C1 segment of cervical spinal cord (tissue), 14 donors: Measurements from ENCODE around the gene FAAP24.
A peak's percentile ranks its signal among the peaks of the same experiment; 100 is the strongest.
"Not testable (repeated sequence)": the region's sequence is repeated elsewhere in the genome, so short reads cannot be mapped to it uniquely, and the experiment has no call there.

Source experiments
- DNase-seq, 14 donors: peaks; one replicate each; lab custom pipeline; 2025; lab: John Stamatoyannopoulos, UW

FAAP24 gene

DNA sequence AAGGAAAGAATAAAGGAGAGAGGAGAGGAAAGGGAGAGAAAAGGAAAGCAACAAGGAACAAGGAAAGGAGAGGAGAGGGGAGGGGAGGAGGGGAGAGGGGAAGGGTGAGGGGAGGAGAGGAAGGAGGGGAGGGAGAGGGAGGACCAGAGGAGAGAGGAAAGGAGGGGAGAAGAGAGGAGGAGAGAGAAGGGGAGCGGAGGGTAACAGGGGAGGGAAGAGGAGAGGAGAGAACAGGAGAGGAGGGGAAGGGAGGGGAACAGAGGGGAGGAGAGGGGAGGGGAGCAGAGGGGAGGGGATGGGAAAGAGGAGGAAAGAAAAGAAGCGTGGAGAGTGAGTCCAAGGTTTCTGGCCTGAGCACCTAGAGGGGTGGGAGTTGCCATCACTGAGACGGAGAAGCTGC, 26.7 kb downstream of the FAAP24 start:
- no peak for DNase-seq

DNA sequence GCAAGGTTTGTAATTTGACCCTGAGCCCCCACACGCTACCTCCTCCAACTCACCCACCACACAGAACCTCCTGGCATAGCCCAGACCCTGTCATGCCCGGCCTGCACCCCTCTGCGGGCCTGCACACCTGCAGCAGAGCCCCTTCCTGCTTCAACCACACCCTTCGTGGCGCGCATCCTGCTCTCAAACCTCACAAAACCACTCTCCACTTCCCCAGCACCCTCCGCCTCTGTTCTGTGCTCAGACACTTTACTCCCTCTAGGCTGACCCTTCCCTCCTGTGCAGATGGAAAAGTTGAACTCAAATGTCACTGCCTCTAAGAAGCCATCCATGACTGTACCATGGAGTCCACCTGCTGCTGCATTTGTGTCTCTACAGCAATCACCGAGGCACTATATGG, 28.5 kb downstream of the FAAP24 start:
- no peak for DNase-seq

DNA sequence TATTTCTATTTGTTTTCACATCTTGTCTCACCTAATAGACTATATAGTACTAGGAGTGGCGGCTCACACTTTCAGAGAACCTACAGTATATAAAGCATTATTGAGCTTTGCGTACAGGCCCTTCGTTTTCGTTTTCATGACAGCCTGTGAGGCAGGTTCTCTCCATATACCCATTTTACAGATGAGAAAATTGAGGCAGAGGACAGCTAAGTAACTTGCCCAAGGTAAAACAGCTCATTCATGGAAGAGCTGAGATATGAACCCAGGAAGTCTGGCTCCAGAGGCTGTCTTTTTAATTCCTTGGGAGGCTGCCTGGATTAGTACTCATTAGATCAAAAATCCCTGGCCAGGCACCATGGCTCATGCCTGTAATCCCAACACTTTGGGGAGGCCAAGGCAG, 28.9 kb downstream of the FAAP24 start:
- DNase-seq, result no peak

DNA sequence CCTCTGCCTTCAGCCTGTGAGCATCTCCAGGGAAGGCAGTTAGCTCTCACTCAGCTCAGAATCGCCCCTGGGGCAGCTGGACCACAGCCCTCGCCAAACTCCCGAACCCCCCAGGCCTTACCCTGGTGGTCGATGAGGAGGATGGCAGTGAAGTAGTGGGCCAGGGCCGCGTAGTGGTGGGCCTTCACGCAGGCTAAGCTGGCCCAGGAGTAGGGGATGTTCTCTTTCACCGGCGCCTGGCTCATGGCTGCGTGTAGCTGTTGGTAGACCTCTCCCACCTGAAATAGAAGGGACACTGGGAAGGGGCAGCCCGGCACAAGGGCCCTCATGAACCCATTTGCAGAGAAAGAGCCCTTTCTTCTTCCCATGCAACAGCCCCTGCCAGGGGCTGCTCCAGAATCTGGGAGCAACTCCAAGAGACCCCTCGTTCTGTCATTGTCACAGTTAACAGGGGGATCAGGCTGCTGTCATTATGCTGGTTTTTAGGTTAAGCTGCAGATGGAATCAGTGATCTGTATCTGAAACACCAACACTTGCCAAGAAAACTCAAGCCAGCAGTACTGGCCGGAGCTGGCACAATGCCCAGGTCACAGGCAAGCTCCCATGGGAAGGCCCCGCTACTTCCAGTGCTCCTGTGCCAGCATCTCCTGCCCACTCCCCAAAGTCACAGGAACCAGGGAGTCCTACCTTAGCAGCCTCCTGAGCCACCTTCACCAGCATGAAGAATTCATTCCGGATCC, 30.3 kb downstream of the FAAP24 start:
- DNase-seq, result peak in 9 of 14 donors; percentile 0 to 62 (median 3)

DNA sequence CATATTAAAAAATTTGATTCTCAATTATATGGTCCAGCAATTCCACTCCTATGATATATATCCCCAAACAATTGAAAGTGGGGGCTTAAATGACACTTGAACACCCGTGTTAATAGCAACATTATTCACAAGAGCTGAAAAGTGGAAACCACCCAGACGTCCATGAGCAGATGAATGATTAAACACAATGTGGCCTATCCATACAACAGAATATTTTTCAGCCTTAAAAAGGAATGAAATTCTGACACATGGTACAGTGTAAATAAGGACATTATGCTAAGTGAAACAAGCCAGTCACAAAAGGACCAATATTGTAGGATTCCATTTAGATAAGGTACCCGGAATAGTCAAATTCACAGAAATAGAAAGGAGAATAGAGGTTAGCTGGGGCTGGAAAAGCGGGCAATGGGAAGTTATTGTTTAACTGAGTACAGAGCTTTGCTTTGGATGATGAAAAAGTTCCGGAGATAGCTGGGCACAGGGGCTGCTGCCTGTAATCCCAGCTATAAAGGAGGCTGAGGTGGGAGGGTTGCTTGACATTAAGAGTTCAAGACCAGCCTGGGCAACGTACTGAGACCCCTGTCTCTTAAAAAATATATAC, 31.5 kb downstream of the FAAP24 start:
- not testable (repeated sequence) for DNase-seq

DNA sequence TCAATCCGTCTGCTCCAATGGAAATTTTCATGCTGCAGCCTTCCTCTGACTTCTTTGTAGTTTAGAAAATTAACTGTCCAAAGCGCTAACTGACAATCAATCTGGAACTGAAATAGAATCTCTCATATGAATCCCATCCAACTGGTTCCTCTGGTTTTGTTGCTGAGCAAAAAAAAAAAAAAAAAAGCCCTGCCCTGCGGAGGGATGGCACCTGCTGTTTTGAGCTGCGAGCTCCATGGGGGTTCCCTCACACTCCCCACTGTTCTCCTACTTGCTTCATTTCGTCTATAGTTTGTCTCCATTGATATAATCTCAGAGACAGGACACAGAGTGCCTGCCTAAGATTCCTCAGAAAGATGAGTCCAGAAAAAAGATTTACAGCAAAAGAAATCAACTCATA, 33.4 kb downstream of the FAAP24 start:
- DNase-seq, result no peak

DNA sequence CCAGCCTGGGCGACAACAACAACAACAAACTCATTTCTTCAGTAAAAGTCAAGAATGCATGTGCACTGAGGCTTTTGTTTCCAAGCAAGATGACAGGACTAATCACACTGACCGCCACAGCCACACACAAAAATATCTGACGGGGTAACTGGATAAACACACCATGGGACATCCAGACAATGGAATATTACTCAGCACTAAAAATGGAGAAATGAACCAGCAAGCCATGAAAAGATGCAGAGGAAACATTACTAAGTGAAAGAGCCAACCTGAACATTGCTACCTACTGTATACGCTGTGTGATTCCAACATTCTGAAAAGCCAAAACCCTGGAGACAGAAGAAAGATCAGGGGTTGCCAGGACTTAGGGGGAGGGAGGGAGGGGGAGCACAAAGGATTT, 36.7 kb downstream of the FAAP24 start:
- no peak for DNase-seq

DNA sequence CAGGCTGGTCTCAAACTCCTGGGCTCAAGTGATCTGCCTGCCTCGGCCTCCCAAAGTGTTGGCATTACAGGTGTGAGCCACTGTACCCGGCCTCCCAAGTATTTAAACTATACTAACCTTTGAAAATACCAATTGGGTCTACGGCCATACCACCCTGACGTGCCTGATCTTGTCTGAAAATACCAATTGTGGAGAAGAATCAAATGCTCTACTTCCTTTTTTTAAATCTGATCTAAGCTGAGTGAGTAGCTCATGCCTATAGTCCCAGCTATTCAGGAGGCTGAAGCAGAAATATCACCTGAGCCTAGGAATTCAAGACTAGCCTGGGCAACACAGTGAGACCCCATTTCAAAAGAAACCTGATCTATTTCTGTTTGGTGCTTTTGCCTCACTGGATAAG, 38.8 kb downstream of the FAAP24 start:
- DNase-seq, result not testable (repeated sequence)

DNA sequence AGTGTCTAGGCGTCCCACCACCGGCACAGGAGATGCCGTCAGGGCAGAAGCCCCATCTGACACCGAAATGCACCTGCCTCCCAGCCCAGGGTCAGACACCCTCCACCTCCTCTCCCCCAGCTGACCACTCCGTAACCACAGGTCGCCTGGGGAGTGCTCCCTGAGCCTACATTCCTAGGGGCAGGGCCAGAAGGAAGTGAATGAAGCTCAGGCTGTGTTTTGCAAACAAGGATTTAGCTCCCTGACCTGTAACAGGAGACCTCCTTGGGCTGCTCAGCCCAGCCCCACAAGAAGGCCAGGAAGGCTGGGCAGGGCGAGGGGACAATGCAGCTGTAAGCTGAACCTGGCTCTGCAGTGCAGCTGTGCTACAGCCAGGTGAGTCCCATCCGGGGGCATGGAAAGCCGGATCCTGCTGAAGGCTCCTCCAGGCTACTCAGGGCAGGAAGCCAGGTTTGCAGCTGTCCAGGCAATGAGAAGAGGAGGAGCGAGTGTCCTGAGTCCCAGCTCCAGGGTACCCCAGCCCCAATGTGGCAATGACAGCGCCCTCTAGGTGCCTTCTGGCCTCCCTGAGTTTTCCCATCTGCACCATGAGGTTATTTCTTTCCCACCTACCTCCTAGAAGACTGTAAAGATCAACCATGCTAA, 50.6 kb downstream of the FAAP24 start:
- no peak for DNase-seq

DNA sequence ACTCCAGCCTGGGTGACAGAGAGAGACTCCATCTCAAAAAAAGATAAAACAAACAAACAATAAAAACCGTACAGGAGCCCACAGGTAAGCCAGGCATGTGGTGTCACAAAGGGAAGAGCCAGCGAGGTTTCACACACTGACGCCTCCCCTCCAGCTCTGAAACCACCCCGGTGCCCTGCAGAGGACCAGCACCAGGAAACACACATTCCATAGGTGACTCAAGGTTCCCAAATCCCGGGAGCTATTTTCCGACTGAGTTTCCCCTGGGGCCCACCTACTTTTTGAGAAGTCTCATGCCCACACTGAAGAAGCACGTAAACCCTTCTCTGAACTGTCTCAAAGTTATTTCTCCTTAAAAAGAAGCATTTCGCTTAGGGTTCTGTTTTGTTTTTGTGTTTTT, 52.4 kb downstream of the FAAP24 start:
- no peak for DNase-seq

DNA sequence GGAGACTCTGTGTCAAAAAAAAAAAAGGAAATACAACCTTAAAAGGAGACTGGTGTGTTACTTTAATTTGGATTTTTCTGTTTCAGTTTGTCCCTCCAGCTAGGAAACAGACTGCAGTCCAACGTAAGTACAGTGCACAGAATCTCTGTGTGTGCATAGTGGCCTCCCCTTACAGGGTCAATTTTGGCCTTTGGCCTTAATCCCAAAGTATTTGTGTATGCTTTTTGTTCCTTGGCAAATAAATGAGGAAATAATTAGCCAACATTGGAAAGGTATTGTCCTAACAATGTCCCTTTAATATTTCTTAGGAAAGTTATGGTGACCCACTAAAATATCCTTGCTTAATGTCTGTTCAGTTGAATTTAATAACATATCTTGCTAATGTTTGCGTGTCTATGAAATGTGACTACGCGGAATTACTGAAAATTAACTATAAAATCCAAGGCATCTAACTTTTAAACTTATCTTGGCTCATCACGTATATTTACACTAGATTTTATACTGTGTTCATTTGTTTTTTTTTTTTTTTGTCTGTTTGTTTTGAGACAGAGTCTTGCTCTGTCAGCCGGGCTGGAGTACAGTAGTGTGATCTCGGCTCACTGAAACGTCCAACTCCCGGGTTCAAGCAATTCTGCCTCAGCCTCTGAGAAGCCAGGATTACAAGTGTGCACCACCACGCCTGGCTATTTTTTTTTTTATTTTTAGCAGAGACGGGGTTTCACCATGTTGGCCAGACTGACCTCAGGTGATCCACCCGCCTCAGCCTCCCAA, 53.6 kb downstream of the FAAP24 start:
- not testable (repeated sequence) for DNase-seq

DNA sequence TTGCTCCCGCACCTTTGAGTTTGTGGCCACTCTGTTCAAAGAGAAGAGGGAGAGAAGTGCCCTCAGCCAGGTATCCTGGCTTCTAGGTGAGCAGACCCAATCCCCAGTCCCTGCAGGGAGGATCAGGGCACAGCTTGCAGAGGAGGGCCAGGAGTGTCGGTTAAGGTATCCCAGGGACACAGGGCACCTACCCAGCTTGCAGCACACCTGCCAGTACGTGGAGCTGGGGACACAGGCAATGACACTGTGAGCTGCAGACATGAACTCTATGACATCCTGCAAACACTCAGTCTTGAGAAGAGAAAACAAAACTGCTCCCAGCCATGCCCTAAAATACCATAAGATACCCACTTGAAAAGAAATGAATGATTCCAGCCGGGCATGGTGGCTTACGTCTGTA, 54.6 kb downstream of the FAAP24 start:
- DNase-seq, result not testable (repeated sequence)
